ENCODE measurements around the gene ADAMTS13.
A peak's percentile ranks its signal among the peaks of the same experiment; 100 is the strongest.

The ADAMTS13 gene

DNA sequence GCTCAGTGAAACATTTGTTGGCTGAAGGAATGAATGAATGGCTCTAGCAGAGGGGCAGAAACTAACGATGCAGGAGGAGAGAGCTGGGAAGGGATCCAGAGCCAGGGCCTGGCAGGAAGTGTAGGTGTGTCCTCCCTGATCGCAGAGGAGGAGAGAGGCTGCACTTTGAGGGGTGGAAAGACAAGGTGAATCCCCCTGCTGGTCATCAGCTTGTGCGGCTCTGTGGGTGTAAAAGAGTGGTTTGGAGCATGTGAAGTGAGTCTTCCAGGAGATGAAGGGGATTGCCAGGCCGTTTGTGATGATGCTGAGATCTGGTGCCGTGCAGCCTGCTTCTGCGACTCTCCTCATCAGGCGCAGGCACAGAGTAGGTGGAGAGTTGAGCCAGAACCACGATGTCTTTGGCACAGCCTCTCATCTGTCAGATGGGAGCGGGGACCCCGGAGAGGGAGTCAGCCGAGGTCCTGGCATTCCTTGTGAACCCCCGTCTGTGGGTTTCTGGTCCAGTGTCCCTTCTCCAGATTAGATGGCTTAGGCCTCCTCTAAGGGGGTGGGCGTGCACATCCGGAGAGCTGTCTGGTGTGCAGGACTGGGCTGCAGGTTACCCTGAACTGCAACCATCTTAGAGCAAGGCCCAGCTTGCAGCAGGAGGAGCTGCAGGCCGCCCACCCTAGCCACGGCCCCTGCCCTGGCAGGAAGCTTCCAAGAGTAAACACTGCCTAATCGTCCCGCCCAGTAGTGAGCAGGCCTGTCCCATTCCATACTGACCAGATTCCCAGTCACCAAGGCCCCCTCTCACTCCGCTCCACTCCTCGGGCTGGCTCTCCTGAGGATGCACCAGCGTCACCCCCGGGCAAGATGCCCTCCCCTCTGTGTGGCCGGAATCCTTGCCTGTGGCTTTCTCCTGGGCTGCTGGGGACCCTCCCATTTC lies at the start of gene ADAMTS13:
Gene ADAMTS13 (plus strand): TSS at position 753 of the 928 bp plus-strand sequence. CDS start 77 bp downstream, at position 830.
- Histone ChIP-seq H3F3A (ENCODE audit: insufficient read depth, low read length) (no peaks in the 10 kb centered on the region), H3K4me2 (ENCODE audit: low read length) (no peak within 1 kb of the TSS), H3K4me3 (ENCODE audit: low read depth, low read length, poor library complexity, severe bottlenecking) (no peak within 1 kb of the TSS), H3K27ac (ENCODE audit: low read depth, low read length, poor library complexity, severe bottlenecking) (no peak within 1 kb of the TSS), H3K9ac (ENCODE audit: low read length) (no peak within 1 kb of the TSS), H2AFZ (ENCODE audit: low read length) (no peak within 1 kb of the TSS), H3K4me1 (ENCODE audit: insufficient read depth, low read length, severe bottlenecking) (peaks cover 24% of the 10 kb centered on the region), H3K36me3 (ENCODE audit: insufficient read depth, low read length) (no peaks in the 10 kb centered on the region), H3K9me3 (ENCODE audit: low read length) (no peaks in the 10 kb centered on the region), H3K27me3 (ENCODE audit: insufficient read depth, low read length) (no peaks in the 10 kb centered on the region; the same call in 1 of the 2 replicates), H3K79me2 (ENCODE audit: insufficient read depth, low read length) (peaks cover 7% of the 10 kb centered on the region), H3K9me2 (ENCODE audit: low read depth, low read length) (no peaks in the 10 kb centered on the region), H4K20me1 (ENCODE audit: insufficient read depth, low read length) (no peaks in the 10 kb centered on the region)
- TF ChIP-seq, protein P1, sequence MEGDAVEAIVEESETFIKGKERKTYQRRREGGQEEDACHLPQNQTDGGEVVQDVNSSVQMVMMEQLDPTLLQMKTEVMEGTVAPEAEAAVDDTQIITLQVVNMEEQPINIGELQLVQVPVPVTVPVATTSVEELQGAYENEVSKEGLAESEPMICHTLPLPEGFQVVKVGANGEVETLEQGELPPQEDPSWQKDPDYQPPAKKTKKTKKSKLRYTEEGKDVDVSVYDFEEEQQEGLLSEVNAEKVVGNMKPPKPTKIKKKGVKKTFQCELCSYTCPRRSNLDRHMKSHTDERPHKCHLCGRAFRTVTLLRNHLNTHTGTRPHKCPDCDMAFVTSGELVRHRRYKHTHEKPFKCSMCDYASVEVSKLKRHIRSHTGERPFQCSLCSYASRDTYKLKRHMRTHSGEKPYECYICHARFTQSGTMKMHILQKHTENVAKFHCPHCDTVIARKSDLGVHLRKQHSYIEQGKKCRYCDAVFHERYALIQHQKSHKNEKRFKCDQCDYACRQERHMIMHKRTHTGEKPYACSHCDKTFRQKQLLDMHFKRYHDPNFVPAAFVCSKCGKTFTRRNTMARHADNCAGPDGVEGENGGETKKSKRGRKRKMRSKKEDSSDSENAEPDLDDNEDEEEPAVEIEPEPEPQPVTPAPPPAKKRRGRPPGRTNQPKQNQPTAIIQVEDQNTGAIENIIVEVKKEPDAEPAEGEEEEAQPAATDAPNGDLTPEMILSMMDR (IDR thresholded peaks at IDR 0.05; ENCODE audit: low read length) = peak; percentile 34; the same call in 1 of the 2 replicates
- TF ChIP-seq EZH2 (IDR thresholded peaks at IDR 0.05; ENCODE audit: borderline replicate concordance, low read length) = no peak

- Histone ChIP-seq H2AFZ (ENCODE audit: low read length) (no peak overlapping the region), H3F3A (ENCODE audit: insufficient read depth, low read length) (no peaks in the 10 kb centered on the region), H3K4me1 (ENCODE audit: insufficient read depth, low read length, severe bottlenecking) (peaks cover 44% of the 10 kb centered on the region), H3K27me3 (ENCODE audit: insufficient read depth, low read length) (no peaks in the 10 kb centered on the region; the same call in 1 of the 2 replicates), H3K9me3 (ENCODE audit: low read length) (no peaks in the 10 kb centered on the region), H3K4me3 (ENCODE audit: low read depth, low read length, poor library complexity, severe bottlenecking) (peak overlapping the region; percentile 73), H3K9me2 (ENCODE audit: low read depth, low read length) (no peaks in the 10 kb centered on the region), H4K20me1 (ENCODE audit: insufficient read depth, low read length) (no peaks in the 10 kb centered on the region), H3K9ac (ENCODE audit: low read length) (peak overlapping the region; percentile 75), H3K27ac (ENCODE audit: low read depth, low read length, poor library complexity, severe bottlenecking) (peak overlapping the region; percentile 26), H3K4me2 (ENCODE audit: low read length) (peak overlapping the region; percentile 93), H3K79me2 (ENCODE audit: insufficient read depth, low read length) (peaks cover 24% of the 10 kb centered on the region), H3K36me3 (ENCODE audit: insufficient read depth, low read length) (peaks cover 14% of the 10 kb centered on the region; the same call in 1 of the 2 replicates)
- TF ChIP-seq, protein P1 (IDR thresholded peaks at IDR 0.05; ENCODE audit: low read length) = no peak
- TF ChIP-seq EZH2 (IDR thresholded peaks at IDR 0.05; ENCODE audit: borderline replicate concordance, low read length) = no peak
These were observed 47.5 kb upstream of the ADAMTS13 start for GRCh38 chr9:133374612-133375115.

DNA sequence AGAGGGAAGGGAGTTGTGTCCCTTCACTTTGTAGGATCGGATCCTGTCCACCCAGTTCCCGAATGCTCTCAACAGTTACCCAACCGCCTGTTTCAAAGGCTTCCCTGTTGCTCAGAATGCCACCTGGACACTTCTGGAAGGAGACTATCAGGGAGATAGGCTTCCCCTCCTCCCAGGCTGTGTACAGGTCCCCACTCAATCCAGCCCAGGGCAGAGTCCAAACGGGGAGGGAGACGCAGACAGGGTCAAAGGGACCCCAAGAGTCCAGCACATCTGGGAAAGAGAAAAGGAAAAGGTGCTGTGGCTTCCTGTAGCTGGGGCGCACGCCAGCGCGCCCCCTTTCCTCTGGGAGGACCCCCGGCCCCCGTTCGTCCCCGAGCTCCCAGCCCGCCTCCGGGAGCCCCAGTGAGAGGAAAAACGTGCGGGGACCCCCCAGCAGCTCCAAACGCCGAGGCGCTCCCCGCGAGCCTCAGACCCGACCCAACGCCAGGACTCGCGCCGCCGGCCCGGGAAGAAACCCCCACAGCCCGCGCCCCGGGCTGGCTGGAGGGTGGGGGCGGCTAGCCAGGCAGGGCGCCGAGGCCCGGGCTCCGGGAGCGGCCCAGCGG lies 46.9 kb upstream of the ADAMTS13 start:
- H3K79me2 ChIP-seq (ENCODE audit: insufficient read depth, low read length) = peaks cover 24% of the 10 kb centered on the region
- TF ChIP-seq, protein P1 (IDR thresholded peaks at IDR 0.05; ENCODE audit: low read length) = peak; percentile 46
- TF ChIP-seq EZH2 (IDR thresholded peaks at IDR 0.05; ENCODE audit: borderline replicate concordance, low read length) = no peak
- H3K36me3 ChIP-seq (ENCODE audit: insufficient read depth, low read length) = peaks cover 8% of the 10 kb centered on the region; the same call in 1 of the 2 replicates
- peak overlapping the region; percentile 75 for H3K9ac ChIP-seq (ENCODE audit: low read length)
- H4K20me1 ChIP-seq (ENCODE audit: insufficient read depth, low read length) = no peaks in the 10 kb centered on the region
- no peak overlapping the region for H2AFZ ChIP-seq (ENCODE audit: low read length)
- no peaks in the 10 kb centered on the region for H3F3A ChIP-seq (ENCODE audit: insufficient read depth, low read length)
- H3K4me3 ChIP-seq (ENCODE audit: low read depth, low read length, poor library complexity, severe bottlenecking) = peak overlapping the region; percentile 73
- no peaks in the 10 kb centered on the region for H3K9me2 ChIP-seq (ENCODE audit: low read depth, low read length)
- peak overlapping the region; percentile 26 for H3K27ac ChIP-seq (ENCODE audit: low read depth, low read length, poor library complexity, severe bottlenecking)
- no peaks in the 10 kb centered on the region; the same call in 1 of the 2 replicates for H3K27me3 ChIP-seq (ENCODE audit: insufficient read depth, low read length)
- peak overlapping the region; percentile 93 for H3K4me2 ChIP-seq (ENCODE audit: low read length)
- peaks cover 43% of the 10 kb centered on the region for H3K4me1 ChIP-seq (ENCODE audit: insufficient read depth, low read length, severe bottlenecking)
- H3K9me3 ChIP-seq (ENCODE audit: low read length) = no peaks in the 10 kb centered on the region
